Myocyte (in vitro differentiated cells): Measurements from ENCODE around the gene PRR36. TPM values are rescaled to one million over a fixed set of nuclear protein-coding genes. Genes with fewer than 3 reads are reported as not detected.
A peak's percentile ranks its signal among the peaks of the same experiment; 100 is the strongest.

Source experiments
- DNase-seq: peaks from one replicate; pipeline ENCODE4 v3.0.0-alpha.2; 2012; ENCODE audit warnings: low read depth
- total RNA-seq: library from RNA; depleted of rRNA; stranded (reverse); fragments of >200 nt; gene quantifications from 2 replicates; pipeline ENCODE4 v1.2.3, GENCODE V29; 2014

The PRR36 gene
- total RNA-seq, 1 donor from 2014 or later = not detected

DNA sequence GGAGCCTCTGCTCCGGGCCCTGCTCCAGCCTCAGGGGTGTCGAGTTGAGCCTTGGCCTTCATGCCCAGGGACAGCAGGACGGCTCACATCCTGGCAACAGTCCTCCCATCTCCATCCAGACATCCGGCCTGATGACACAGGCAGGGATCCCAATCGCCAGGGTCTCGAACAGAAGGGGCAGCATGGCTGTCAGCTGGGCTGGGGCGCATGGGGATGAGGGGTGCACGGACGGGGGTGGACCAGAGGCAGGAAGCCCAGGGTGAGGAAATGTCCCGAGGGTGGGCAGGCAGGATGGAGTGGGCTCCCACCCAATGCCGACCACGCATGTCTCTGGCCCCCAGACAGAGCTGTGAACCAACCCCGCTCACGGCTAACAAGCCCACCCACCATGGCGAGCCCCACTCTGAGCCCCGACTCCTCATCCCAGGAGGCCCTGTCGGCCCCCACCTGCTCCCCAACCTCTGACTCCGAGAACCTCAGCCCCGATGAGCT is 28.0 kb downstream of the PRR36 start:
- DNase-seq = no peak

DNA sequence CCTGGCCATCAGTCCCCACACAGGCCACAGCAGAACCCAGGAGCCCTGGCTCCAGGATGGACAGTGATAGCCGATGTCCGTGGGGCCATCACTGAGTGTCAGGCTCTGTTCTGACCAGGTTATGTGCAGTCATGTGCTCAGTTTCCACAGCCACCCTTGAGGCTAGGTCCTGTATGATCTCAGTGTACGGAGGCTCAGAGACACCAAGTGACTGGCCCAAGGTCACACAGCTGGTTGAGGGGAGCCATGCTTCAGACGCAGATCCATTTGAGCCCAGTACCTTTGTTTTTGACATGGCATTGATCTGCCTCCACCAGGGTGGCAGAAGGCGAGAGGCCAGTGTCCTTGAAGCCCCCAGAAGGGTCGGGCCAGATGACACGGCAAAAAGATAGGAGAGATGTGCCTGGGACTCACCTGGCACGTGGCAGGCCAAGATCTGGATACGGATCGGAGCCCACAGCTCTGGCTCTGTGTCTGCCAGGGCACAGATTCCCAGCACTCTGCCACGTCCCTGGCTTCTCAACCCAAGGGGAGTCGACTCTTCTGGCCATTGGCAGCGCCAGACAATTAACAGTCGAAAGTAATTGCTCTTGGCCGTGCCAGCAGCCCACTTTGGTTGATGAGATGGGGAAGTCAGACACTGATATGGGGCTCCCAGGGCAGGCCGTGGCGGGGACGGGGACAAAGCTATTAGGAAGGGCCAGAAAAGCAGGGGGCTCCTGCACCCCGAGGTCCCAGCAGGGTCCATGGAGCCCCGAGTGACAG is 28.6 kb downstream of the PRR36 start:
- DNase-seq = no peak

DNA sequence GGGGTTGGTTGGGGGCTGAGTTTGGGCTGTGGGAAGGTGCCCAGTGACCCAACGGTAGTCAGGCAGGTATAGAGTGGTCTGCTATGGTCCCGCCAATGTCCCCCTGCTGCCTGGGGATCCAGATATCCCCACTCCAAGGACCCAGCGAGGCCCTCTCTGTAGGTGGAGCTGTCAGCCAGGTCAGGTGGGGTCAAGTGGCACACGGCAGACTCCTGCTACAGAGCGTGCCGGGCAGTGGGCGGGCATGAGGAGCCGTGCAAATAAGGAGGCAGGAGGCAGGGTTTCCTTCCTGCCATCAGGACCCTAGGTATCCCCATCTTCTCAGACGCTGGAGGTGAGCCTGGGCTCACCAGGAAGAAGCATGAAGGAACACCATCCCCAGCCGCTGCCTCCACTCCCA is 29.2 kb downstream of the PRR36 start:
- DNase-seq = no peak

DNA sequence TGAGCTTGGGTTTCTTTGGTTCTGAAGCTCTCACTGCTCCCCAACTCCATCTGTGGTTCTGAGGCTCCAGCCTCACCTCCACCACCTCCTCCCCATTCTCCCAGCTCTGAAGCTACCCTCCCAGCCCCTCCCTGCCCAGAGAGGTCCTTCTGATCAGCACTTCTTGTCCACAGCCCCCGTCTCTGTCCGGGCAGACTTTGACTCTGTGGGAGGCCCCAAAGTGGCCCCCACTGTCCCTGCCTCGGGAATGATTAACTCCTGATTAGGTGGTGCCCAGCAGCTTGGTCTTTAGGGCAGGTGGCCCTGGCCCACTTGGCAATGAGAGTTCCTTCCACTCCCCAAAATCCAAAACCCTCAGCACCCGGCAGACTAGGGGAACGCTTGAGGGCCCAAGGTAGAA is 29.8 kb downstream of the PRR36 start:
- DNase-seq = no peak

DNA sequence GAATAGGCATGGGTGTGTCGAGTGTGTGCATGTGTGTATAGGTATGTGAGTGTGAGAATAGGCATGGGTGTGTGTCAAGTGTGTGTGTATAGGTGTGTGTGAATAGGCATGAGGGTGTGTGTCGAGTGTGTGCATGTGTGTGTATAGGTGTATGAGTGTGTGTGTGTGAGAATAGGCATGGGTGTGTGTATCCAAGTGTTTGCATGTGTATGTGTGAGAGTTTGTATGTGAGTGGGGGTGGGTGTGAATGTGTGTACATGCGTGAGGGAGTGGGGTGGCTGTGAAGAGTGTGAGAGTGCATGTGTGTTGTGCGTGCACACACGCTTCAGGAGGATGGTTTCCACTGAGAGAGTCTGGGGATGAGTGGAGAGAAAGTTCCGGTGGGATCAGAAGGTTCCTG is 30.7 kb downstream of the PRR36 start:
- no peak for DNase-seq

DNA sequence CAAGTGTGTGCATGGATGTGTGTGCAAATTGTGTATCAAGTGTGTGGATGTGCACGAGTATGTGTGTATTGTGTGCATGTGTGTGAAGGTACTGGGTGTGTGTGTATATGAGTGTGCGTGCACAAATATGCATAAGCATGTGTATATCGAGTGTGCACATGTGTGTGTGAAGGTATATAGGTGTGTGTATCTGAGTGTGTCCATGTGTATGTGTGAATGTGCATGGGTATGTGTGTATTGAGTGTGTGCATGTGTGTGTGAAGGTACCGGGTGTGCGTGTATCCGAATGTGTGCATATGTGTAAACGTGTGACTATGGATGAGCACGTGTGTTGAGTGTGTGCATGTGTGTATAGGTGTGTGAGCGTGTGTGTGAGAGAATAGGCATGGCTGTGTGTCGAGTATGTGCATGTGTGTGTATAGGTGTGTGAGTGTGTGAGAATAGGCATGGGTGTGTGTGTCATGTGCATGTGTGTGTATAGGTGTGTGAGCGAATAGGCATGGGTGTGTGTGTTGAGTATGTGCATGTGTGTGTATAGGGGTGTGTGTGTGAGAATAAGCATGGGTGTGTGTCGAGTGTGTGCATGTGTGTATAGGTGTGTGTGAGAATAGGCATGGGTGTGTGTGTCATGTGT is 31.4 kb downstream of the PRR36 start:
- DNase-seq = no peak

DNA sequence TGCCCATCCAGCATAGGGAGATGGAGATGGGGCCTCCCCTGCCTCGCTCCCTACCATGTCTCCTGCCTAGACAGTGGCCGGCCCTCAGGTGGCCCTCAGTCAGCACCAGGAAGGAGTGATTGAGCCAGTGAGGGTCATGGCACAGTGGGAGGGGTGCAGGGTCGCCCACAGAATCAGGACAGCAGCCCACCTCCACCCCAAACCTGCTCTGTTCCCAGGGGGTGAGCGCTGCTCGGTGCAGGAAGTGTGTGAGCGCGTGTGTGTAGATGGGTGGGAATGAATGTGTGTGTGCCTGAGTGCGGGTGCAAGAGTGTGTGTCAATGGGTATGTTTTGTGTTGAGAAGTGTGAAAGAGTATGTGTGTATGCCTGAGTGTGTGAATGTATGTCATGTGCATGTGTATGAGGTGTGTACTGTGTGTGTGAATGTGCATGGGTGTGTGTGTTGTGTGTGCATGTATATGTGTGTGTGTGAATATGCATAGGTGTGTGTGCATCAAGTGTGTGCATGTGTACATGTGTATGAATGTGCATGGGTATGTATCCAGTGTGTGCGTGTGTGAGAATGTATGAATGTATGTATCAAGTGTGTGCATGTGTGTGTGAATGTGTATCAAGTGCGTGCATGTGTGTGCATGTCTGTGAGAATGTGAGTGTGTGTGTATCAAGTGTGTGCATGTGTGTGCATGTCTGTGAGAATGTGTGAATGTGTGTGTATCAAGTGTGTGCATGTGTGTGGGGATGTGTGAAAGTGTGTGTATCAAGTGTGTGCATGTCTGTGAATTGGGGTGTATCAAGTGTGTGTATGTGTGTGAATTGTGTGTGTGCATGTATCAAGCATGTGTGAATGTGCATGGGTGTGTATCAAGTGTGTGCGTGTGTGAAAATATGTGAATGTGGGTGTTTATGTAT is 32.2 kb downstream of the PRR36 start:
- DNase-seq = no peak

DNA sequence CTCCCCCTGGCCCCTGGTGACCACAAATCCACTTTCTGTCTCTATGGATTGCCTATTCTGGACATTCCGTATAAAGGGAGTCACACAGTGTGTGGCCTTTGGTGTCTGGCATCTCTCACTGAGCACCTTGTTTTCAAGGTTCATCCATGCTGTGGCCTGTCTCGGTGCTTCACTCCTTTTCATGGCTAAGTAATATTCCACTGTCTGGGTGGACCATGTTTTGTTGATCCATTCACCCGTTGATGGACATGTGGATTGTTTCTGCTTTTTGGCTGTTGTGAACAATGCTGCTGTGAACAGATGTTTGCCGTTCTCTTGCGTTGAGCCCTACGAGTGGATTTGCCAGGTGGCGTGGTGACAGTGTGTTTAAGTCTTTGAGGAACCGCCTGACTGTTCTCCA is 33.6 kb downstream of the PRR36 start:
- no peak for DNase-seq

DNA sequence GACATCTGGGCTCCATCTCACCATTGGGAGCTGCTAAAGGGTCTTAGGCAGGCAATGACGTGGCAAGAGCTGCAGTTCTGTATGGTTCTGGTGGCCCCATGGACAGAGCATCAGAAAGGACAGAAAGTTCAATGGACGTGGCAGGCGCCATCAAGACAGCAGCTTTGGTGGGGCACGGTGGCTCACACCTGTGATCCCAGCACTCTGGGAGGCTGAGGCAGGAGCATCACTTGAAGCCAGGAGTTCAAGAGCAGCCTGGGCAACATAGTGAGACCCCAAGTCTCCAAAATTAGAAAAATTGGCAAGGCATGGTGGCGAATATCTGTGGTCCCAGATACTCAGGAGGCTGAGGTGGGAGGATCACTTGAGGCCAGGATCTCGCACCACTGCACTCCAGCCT is 34.7 kb downstream of the PRR36 start:
- no peak for DNase-seq

DNA sequence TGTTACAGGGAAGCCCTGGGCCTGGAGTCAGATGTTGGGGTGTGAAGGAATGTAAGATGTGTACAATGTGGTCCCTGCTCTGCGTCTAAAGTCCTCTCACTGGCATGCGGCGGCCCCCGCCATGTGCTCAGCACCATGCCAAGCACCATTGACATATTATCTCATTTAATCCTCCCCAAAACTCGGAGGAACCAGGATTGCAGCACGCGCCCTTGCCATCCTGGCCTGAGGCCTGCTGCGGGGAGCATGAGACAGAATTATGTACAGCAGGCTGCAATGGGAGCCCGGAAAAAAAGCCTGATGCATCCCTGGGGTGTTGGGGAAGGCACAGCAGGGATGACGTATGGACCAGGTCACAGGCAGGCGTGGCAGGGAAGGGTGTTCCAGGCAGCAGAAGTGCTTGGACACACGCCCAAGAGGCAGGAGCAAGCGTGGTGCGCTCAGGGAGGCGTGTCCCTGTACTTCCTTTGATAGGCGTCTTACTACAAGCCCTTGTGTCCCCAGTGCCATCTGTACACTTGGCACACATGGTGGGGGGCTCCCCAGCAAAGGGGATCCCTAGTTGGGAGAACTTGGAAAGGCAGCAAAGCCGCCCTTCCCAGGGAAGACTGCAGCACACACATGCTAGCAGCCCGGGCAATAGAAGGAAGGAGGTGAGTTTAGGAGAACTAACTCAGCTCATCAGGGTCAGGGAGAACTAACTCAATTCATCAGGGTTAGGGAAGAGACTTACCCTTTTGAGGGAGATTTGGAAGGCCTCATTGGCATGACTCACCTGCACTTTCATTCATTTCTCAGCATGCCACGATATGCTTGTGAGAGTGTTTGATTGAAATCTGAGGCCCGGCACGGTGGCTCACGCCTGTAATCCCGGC is 40.7 kb downstream of the PRR36 start:
- DNase-seq = no peak

DNA sequence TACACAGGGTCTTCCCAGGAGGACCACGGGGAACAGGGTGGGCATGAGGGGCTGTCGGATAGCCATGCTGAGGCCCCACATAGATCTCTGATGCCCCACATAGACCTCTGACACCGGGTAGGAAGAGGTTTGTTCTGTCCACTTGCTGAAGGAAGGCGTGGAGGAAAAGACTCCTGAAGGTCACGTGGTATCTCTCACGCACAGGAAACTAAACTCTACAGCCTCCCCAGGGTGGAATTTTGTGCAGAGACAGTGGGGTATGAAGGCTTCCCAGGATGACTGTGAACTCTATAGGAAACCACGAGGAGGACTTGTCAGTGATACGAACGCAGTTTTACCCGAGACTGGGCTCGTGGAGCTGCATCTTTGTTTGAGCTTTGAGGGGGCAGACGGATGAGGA is 41.4 kb downstream of the PRR36 start:
- DNase-seq = no peak

DNA sequence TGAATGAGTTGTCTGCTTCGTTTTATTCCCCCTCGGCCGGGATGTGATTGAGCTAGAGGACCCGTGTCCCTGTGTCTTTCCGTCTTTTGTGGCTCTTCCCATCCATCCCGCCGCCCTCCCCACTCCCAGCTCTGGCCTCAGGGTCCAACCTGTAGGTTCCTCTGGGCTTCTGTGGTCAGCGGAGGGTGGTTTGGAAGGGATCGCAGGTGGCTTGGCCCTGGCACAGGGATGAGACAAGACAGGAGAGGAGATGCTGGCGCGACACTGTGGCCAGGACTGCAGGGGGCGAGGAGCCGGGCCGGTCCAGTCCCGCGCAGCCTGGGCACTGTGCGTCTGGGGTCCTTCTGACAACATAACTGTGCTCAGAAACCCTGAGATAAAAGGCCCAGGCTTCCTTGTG is 42.2 kb downstream of the PRR36 start:
- no peak for DNase-seq

DNA sequence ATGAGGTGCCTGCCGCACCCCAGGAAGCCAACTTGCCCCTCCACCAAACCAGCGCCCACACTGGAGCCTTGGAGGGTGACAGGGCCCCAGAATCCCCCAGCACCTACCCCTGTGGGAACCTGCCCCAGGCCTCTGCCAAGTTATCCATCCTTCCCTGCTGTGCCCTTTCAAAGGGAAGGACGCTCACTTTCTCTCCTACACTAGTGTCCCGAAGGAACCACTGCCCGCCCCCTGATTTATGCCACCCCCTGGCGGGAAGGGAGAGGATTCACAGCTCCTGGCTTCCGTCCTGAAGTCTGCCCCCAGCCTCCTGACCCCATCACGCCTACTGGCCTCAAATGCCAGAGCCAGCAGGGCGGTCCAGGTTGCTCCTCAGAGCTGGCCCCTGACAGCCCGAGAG is 42.7 kb downstream of the PRR36 start:
- peak; percentile 20 for DNase-seq

DNA sequence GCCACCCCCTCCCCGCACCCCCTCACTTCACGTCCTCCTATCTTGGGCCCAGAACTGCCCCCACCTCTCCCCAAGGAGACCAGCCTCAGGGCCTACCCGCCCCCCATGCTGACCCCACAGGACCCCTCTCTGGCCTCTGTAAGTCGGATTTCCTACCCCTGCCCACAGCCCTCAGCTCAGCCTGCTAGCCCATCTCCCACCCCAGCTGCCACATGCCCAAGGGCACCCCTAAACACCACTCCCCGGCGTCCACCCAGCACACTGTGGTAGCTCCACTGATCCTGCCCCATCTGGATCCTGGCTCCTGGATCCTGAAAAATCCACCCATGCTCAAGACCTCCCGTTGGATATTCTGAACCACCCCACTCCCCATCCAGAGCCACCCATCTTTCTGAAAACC is 43.4 kb downstream of the PRR36 start:
- no peak for DNase-seq

DNA sequence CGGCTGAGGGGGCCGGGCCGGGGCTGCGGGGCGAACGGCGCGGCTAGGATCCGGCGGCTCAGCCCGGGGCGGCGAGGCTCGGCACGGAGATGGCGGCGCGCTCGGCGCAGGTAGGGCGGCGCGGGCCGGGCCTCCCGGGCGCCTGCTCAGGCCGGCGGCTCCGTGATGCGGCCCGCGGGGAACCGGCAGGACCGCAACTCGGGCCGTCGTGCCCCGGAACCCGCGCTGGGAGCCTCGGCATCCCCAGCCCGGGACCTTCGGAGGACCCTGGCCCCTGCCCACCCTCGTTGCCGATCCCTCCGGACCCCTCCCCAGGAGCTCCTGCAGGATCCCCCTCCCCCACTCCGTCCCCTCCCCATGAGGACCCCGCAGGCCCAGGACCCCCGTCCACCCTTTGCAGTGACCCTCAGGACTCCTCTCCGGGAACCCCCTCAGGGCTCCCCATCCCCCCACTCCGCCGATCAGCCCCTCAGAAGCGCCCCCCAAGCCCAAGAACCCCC is 43.9 kb downstream of the PRR36 start:
- no peak for DNase-seq

DNA sequence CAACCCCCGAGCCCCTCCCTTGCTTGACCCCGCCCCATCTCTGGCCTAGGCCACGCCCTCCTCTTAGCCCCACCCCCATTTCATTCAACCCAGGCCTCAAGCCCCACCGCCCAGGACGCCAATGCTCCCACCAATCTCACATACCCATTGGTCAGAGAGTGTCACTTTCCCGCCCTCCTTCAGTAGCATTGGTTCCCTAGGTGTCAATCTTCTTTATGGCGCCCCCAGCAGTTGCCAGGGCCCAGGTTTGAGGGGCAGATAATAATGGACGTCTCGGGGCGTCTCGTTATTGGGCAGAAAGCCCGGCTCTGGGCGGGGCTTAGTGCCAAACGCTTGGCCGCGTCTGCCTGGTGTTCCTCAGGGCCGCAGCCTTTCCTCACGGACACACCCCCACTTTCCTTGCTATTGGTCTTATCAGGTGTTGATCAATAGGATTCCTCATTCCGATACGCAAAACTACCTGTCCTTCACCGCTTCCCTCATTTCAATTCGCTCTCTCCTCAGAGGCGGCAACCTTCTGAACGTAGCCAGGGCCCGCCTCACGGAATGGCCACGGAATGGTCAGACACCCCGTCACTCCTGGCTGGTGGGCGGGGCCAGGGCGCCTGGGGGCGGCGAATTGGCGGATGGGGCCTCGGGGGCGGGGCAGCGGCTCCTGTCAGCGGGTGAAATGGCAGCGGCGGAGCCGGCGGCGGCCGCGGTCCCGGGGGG is 44.5 kb downstream of the PRR36 start, which contains the start of gene EVI5L:
TSS of gene EVI5L (plus strand) at position 658 of the 711 bp plus-strand sequence. CDS start 16,325 bp downstream, outside the sequence.
- peak; percentile 100 for DNase-seq

DNA sequence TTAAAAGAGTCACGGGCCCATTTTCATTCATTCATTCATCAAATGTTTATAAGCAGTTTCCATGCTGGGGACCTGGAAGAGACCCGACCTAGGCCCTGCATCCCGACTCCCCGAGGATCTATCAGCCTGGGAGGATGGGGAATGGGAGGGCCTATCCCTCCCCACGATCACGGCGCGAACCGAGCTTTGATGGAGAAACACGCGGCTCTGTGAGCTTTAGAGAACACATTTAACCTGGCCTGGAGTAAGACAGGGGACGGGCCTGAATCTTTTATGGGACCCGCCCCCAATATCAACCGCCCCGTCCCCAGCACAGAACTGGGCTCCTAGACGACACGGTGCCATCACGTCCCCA is 45.0 kb downstream of the PRR36 start:
- no peak for DNase-seq

DNA sequence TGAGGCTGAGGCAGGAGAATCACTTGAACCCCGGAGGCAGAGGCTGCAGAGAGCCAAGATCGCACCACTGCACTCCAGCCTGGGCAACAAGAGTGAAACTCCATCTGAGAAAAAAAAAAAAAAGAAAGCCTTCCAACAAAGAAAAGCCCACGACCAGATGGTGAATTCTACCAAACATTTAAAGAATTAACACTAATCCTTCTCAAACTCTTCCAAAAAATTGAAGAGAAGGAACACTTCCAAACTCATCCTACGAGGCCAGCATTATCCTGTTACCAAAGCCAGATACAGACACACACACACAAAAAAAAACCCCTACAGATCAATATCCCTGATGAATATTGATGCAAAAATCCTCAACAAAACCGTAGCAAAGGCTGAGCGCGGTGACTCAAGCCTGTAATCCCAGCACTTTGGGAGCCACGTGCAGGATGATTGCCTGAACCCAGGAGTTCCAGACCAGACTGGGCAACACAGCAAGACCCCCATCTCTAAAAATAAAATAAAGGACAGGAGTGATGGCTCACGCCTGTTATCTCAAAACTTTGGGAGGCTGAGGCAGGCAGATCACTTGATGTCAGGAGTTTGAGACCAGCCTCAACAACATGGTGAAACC is 50.4 kb downstream of the PRR36 start:
- no peak for DNase-seq

DNA sequence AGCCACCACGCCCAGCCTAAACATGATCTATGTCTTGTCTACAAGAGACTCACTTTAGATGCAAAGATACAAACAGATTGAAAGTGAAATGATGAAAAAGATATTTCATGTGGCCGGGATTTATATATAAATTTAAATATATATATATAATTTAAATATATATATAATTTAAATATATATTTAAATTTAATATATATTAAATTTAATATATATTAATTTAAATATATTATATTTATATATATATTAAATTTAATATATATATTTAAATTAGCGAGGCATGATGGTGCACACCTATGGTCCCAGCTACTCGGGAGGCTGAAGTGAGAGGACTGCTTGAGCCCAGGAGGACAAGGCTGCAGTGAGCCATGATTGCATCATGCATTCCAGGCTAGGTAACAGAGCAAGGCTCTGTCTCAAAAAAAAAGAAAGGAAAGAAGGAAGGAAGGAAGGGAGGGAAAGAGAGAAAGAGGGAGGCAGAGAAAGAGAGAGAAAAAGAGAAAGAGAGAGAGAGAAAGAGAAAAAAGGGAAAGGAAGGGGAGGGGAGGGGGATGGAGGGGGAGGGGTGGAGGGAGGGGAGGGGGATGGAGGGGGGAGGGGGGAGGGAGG is 51.2 kb downstream of the PRR36 start:
- no peak for DNase-seq
